IMR-90 (cell line): ENCODE data around the gene MYADML2. TPM values are rescaled to one million over a fixed set of nuclear protein-coding genes. Genes with fewer than 3 reads are reported as not detected.

ENCODE experiments used
- ATAC-seq: fragments of 200-7000 bp; cut with Tn5 transposase; 2 replicates; pipeline ENCODE4 v1.9.1; 2020; ENCODE audit warnings: low read depth, mild to moderate bottlenecking, moderate library complexity
- BruUV-seq: library from RNA; stranded (reverse); fragments of 400-500 nt; replicated peaks from 2 replicates; lab custom pipeline; 2021; lab: Mats Ljungman, UMichigan
- CTCF ChIA-PET: fragments of 300-600 bp; formaldehyde crosslinking; extraction: SDS; loops from one replicate; lab custom pipeline; 2021; ENCODE audit warnings: antibody characterized with exemption; lab: Yijun Ruan, JAX
- POLR2A ChIA-PET: fragments of 300-600 bp; sonication (Branson Sonifier 250); formaldehyde crosslinking; loops from one replicate; lab custom pipeline; 2022; ENCODE audit warnings: antibody characterized with exemption; ENCODE audit not compliant: unreplicated experiment; lab: Charles Lee
- DNase-seq: peaks from one replicate; pipeline ENCODE4 v3.0.0; 2013
- H2AFZ ChIP-seq: replicated peaks from 2 replicates; pipeline ENCODE3; 2013; ENCODE audit warnings: low read length, mild to moderate bottlenecking; ENCODE audit not compliant: poor library complexity
- H2AK5ac ChIP-seq: 2 replicates; pipeline ENCODE4 v1.6.1; 2013; ENCODE audit warnings: low read depth, low read length, inconsistent platforms
- H2AK9ac ChIP-seq: replicated peaks from 2 replicates; pipeline ENCODE3; 2013; ENCODE audit warnings: mild to moderate bottlenecking, low read depth, low read length, moderate library complexity; ENCODE audit not compliant: poor library complexity
- H2BK120ac ChIP-seq: 2 replicates; pipeline ENCODE4 v1.6.1; 2013; ENCODE audit warnings: low read depth, low read length, inconsistent platforms
- H2BK15ac ChIP-seq: 3 replicates; pipeline ENCODE4 v1.6.1; 2013; ENCODE audit warnings: low read depth, low read length, inconsistent platforms
- H2BK20ac ChIP-seq: 2 replicates; pipeline ENCODE4 v1.6.1; 2013; ENCODE audit warnings: low read depth, mild to moderate bottlenecking, inconsistent platforms, low read length, moderate library complexity
- H2BK5ac ChIP-seq: 2 replicates; pipeline ENCODE4 v1.6.1; 2013; ENCODE audit warnings: mild to moderate bottlenecking, low read depth, low read length, inconsistent platforms; ENCODE audit not compliant: poor library complexity, severe bottlenecking
- H3K14ac ChIP-seq: replicated peaks from 2 replicates; pipeline ENCODE4 v1.6.1; 2013; ENCODE audit warnings: low read depth, low read length, inconsistent platforms
- H3K18ac ChIP-seq: 2 replicates; pipeline ENCODE4 v1.6.1; 2013; ENCODE audit warnings: low read depth, low read length, control low read depth
- H3K23ac ChIP-seq: 2 replicates; pipeline ENCODE4 v1.6.1; 2013; ENCODE audit warnings: low read depth, low read length, inconsistent platforms
- H3K27ac ChIP-seq: 2 replicates; pipeline ENCODE4 v1.5.1; 2013; ENCODE audit warnings: mild to moderate bottlenecking, control low read depth, low read length; ENCODE audit not compliant: insufficient read depth
- H3K27me3 ChIP-seq: 2 replicates; pipeline ENCODE4 v1.6.1; 2013; ENCODE audit warnings: low read length; ENCODE audit not compliant: control insufficient read depth, insufficient read depth
- H3K36me3 ChIP-seq: 2 replicates; pipeline ENCODE4 v1.6.1; 2013; ENCODE audit warnings: low read length, mixed read lengths; ENCODE audit not compliant: control insufficient read depth, insufficient read depth
- H3K4ac ChIP-seq: 2 replicates; pipeline ENCODE4 v1.6.1; 2013; ENCODE audit warnings: low read depth, low read length, inconsistent platforms
- H3K4me1 ChIP-seq: 2 replicates; pipeline ENCODE4 v1.6.1; 2013; ENCODE audit warnings: low read length, mixed read lengths; ENCODE audit not compliant: control insufficient read depth, insufficient read depth
- H3K4me2 ChIP-seq: 2 replicates; pipeline ENCODE4 v1.6.1; 2013; ENCODE audit warnings: low read depth, mild to moderate bottlenecking, control low read depth, low read length, moderate library complexity
- H3K4me3 ChIP-seq: 2 replicates; pipeline ENCODE4 v1.5.1; 2013; ENCODE audit warnings: low read depth, mild to moderate bottlenecking, control low read depth, low read length, moderate library complexity; ENCODE audit not compliant: insufficient read depth
- H3K56ac ChIP-seq: 2 replicates; pipeline ENCODE4 v1.6.1; 2013; ENCODE audit warnings: low read length, inconsistent platforms; ENCODE audit not compliant: insufficient read depth; ENCODE audit errors: extremely low read depth
- H3K79me1 ChIP-seq, 2 experiments: 2 replicates each; pipeline ENCODE4 v1.6.1; 2013; ENCODE audit warnings: low read length in 2 of 2, inconsistent platforms in 1 of 2, low read depth in 1 of 2
- H3K9ac ChIP-seq: 2 replicates; pipeline ENCODE4 v1.6.1; 2013; ENCODE audit warnings: low read depth, low read length, control low read depth
- H3K9me1 ChIP-seq: 2 replicates; pipeline ENCODE4 v1.6.1; 2013; ENCODE audit warnings: low read length, inconsistent platforms; ENCODE audit not compliant: insufficient read depth
- H3K9me3 ChIP-seq: 2 replicates; pipeline ENCODE4 v1.6.1; 2013; ENCODE audit warnings: low read length; ENCODE audit not compliant: control insufficient read depth, insufficient read depth
- H4K20me1 ChIP-seq: 2 replicates; pipeline ENCODE4 v1.6.1; 2013; ENCODE audit warnings: low read length, inconsistent platforms; ENCODE audit not compliant: insufficient read depth
- H4K5ac ChIP-seq: 2 replicates; pipeline ENCODE4 v1.6.1; 2013; ENCODE audit warnings: mild to moderate bottlenecking, low read depth, low read length, control low read depth
- H4K8ac ChIP-seq, 2 experiments: 2 replicates each; pipeline ENCODE4 v1.6.1; 2013; ENCODE audit warnings: low read depth in 2 of 2, low read length in 2 of 2, control low read depth in 1 of 2, inconsistent platforms in 1 of 2
- H4K91ac ChIP-seq: 2 replicates; pipeline ENCODE4 v1.6.1; 2013; ENCODE audit warnings: low read depth, low read length, inconsistent platforms; ENCODE audit not compliant: insufficient read depth
- CEBPB ChIP-seq: IDR thresholded peaks from 2 replicates; pipeline ENCODE4 v1.6.1; 2012; ENCODE audit warnings: low read depth, low read length, improper control_type of control experiment
- CHD1 ChIP-seq: IDR thresholded peaks from 2 replicates; pipeline ENCODE4 v1.6.1; 2012; ENCODE audit warnings: low read depth, low read length, improper control_type of control experiment
- FOS ChIP-seq: fragments of 150-350 bp; IDR thresholded peaks from 2 replicates; pipeline ENCODE4 v1.6.1; 2016; ENCODE audit warnings: low read depth, low read length
- MAZ ChIP-seq: IDR thresholded peaks from 2 replicates; pipeline ENCODE4 v1.6.1; 2012; ENCODE audit warnings: low read depth, mild to moderate bottlenecking, low read length, improper control_type of control experiment, moderate library complexity, borderline replicate concordance
- NFE2L2 ChIP-seq: fragments of 150-350 bp; IDR thresholded peaks from 2 replicates; pipeline ENCODE4 v1.6.1; 2016; ENCODE audit warnings: low read depth, mild to moderate bottlenecking, low read length
- POLR2A ChIP-seq: IDR thresholded peaks from 2 replicates; pipeline ENCODE4 v1.6.1; 2012; ENCODE audit warnings: mild to moderate bottlenecking, low read depth, low read length
- RCOR1 ChIP-seq: IDR thresholded peaks from 2 replicates; pipeline ENCODE4 v1.6.1; 2012; ENCODE audit warnings: mild to moderate bottlenecking, low read length, improper control_type of control experiment; ENCODE audit not compliant: insufficient replicate concordance
- USF2 ChIP-seq: fragments of 150-350 bp; IDR thresholded peaks from 2 replicates; pipeline ENCODE4 v1.6.1; 2017; ENCODE audit warnings: mild to moderate bottlenecking, antibody characterized with exemption, low read length, low read depth
- WGBS, 2 experiments: methylation state at CpG; one replicate each; pipeline versions ENCODE4 v1.1.5 to v1.1.7; 2013; ENCODE audit warnings: missing lambda C conversion rate in 2 of 2; ENCODE audit not compliant: insufficient read length in 1 of 2; ENCODE audit errors: extremely low coverage in 2 of 2; 5-methylcytosine and 5-hydroxymethylcytosine counted together
- dilution Hi-C: fragments of 300-500 bp; cut with HindIII; formaldehyde crosslinking; loops from one replicate; pipeline ENCODE4 v1.14.3; 2018; ENCODE audit warnings: low sequenced_read_pairs; ENCODE audit not compliant: unreplicated experiment
- in situ Hi-C: fragments of 300-500 bp; cut with MboI; formaldehyde crosslinking; loops from 3 replicates; pipeline ENCODE4 v1.14.3; 2019; ENCODE audit warnings: low sequenced_read_pairs, inconsistent platforms, mixed read lengths
- intact Hi-C: fragments of 100-400 bp; cut with micrococcal nuclease; formaldehyde crosslinking; loops from 2 replicates; pipeline ENCODE4 v1.10.0; 2022
- polyA plus RNA-seq, 3 experiments: library from polyadenylated mRNA; depleted of rRNA; stranded (reverse); fragments of >200 nt; gene quantifications; 2 replicates each; pipeline ENCODE4 v1.2.3, GENCODE V29; 2012; ENCODE audit warnings: low replicate concordance in 1 of 3
- total RNA-seq: library from RNA; depleted of rRNA; stranded (reverse); fragments of >200 nt; gene quantifications from 2 replicates; pipeline ENCODE4 v1.2.3, GENCODE V29; 2012
- TF ChIP-seq, protein P1 (sequence below): fragments of 150-350 bp; IDR thresholded peaks from 2 replicates; pipeline ENCODE4 v1.6.1; 2016; ENCODE audit warnings: low read depth, mild to moderate bottlenecking, low read length, moderate library complexity, borderline replicate concordance

MYADML2 gene
- total and polyA plus RNA-seq, 2 of the 4 experiments (the other 2 are of a cell fraction) = not detected

- TF ChIP-seq MAZ (no peak; the same call in 1 of the 2 replicates), FOS (no peak)
Measured at GRCh38 chr17:81917565-81918332, 29.3 kb downstream of the MYADML2 start, which contains the start of gene SIRT7 (continued).

- Histone ChIP-seq H2AK9ac (peak overlapping the region; percentile 83), H3K9me3 (no peaks in the 10 kb centered on the region), H4K8ac (no peak overlapping the region), H3K4me3 (peak overlapping the region; percentile 98; the same call in 1 of the 2 replicates), H2AK5ac (peak overlapping the region; percentile 56; the same call in 1 of the 2 replicates), H2AFZ (no peak overlapping the region), H3K56ac (no peak overlapping the region), H2BK20ac (no peak overlapping the region), H3K36me3 (peaks cover 62% of the 10 kb centered on the region), H3K14ac (peak overlapping the region; percentile 13; the same call in 1 of the 2 replicates), H3K4ac (0 out of 2 replicates have a peak overlapping the region, but pooled peaks have one; percentile 22), H3K23ac (peak overlapping the region; percentile 86; the same call in 1 of the 2 replicates), H3K9me1 (peaks cover 16% of the 10 kb centered on the region), H2BK15ac (no peak overlapping the region), H2BK5ac (no peak overlapping the region), H2BK120ac (no peak overlapping the region), H3K79me1 (peaks cover 18 to 71% of the 10 kb centered on the region in 2 experiments), H3K4me2 (peak overlapping the region; percentile 95), H3K9ac (0 out of 2 replicates have a peak overlapping the region, but pooled peaks have one; percentile 86), H4K20me1 (peaks cover 68% of the 10 kb centered on the region), H3K18ac (no peak overlapping the region), H3K27ac (no peak overlapping the region), H3K4me1 (peaks cover 11% of the 10 kb centered on the region), H4K5ac (no peak overlapping the region), H4K91ac (no peak overlapping the region), H3K27me3 (no peaks in the 10 kb centered on the region)
- peak; percentile 33 for ATAC-seq
- ChIA-PET CTCF (no interaction called here), POLR2A (no interaction called here)
- DNase-seq = peak; percentile 72
- BruUV-seq = no TSS peak
- dilution Hi-C loops = no loop called here
- WGBS, 2 experiments = 80% methylated on average over 7 of the region's 21 CpGs; no CpG with 5 or more reads in 1 of the 2 experiments
- intact Hi-C loops = no loop called here
- TF ChIP-seq RCOR1 (no peak), POLR2A (peak; percentile 77), CEBPB (no peak), MAZ (no peak), NFE2L2 (no peak), USF2 (peak; percentile 24; the same call in 1 of the 2 replicates), CHD1 (no peak)
- TF ChIP-seq, protein P1, sequence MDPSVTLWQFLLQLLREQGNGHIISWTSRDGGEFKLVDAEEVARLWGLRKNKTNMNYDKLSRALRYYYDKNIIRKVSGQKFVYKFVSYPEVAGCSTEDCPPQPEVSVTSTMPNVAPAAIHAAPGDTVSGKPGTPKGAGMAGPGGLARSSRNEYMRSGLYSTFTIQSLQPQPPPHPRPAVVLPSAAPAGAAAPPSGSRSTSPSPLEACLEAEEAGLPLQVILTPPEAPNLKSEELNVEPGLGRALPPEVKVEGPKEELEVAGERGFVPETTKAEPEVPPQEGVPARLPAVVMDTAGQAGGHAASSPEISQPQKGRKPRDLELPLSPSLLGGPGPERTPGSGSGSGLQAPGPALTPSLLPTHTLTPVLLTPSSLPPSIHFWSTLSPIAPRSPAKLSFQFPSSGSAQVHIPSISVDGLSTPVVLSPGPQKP = no peak
- in situ Hi-C loops = no loop called here
Measured at GRCh38 chr17:81916234-81917001, 30.6 kb downstream of the MYADML2 start.
